ENCODE data around the gene CALR3.
A peak's percentile ranks its signal among the peaks of the same experiment; 100 is the strongest.

- TF ChIP-seq SIN3A (IDR thresholded peaks at IDR 0.05; ENCODE audit: low read depth, low read length): no peak
- TF ChIP-seq MXI1 (IDR thresholded peaks at IDR 0.05; ENCODE audit: low read depth, low read length): no peak
- TF ChIP-seq ATF2 (IDR thresholded peaks at IDR 0.05; ENCODE audit: low read length): no peak; the same call in 1 of the 2 replicates
- no peak for TF ChIP-seq BCL3 (IDR thresholded peaks at IDR 0.05; ENCODE audit: borderline replicate concordance, insufficient read depth, low read depth, low read length, poor library complexity, severe bottlenecking)
- no peak for TF ChIP-seq REST (IDR thresholded peaks at IDR 0.05; ENCODE audit: low read depth, low read length)
- no peak for TF ChIP-seq MEF2A (IDR thresholded peaks at IDR 0.05; ENCODE audit: insufficient read depth, low read depth, low read length)
- no peak for TF ChIP-seq ZNF384 (IDR thresholded peaks at IDR 0.05; ENCODE audit: borderline replicate concordance, low read depth, low read length)
- TF ChIP-seq ZBTB4 (CRISPR knock-in tag; IDR thresholded peaks at IDR 0.05): no peak
- no peak for TF ChIP-seq EZH2 (IDR thresholded peaks at IDR 0.05; ENCODE audit: borderline replicate concordance, control insufficient read depth, low read depth, low read length)
- TF ChIP-seq POLR2A (IDR thresholded peaks at IDR 0.05; ENCODE audit: low read depth, low read length): peak; percentile 75; the same call in 1 of the 2 replicates
- TF ChIP-seq NFYB (IDR thresholded peaks at IDR 0.05; ENCODE audit: insufficient read depth, low read depth, low read length): no peak
- no peak for TF ChIP-seq ZNF274 (IDR thresholded peaks at IDR 0.05; ENCODE audit: insufficient read depth, insufficient read length)
- no peak for TF ChIP-seq BRCA1 (IDR thresholded peaks at IDR 0.05; ENCODE audit: low read depth, low read length)
- no peak for TF ChIP-seq FOXM1 (IDR thresholded peaks at IDR 0.05; ENCODE audit: low read depth, low read length)
Observed at GRCh38 chr19:16516923-16517610, 21.1 kb upstream of the CALR3 start.

Measured in GM12878 (cell line).